Measurements from ENCODE around the gene CNTNAP5.

DNA sequence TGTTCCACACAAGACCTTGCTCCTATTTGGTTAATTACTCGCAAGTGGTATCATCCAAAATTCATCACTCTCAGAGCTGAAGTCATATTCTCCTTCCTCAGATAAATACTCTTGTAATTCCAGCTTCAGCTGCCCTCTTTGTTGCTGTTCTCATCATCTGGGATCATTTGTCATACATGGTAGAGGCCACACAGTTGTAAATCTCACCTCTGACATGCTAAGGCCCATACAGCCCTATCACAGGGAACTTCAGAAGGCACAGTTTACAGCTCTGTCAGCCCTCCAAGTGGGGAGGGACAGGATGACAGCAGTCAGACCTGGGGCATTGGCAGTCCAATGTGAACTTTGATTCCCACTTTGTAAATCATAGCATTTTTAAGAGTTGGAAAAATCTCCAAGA is 399.0 kb downstream of the CNTNAP5 start:
- TF ChIP-seq, protein P1, sequence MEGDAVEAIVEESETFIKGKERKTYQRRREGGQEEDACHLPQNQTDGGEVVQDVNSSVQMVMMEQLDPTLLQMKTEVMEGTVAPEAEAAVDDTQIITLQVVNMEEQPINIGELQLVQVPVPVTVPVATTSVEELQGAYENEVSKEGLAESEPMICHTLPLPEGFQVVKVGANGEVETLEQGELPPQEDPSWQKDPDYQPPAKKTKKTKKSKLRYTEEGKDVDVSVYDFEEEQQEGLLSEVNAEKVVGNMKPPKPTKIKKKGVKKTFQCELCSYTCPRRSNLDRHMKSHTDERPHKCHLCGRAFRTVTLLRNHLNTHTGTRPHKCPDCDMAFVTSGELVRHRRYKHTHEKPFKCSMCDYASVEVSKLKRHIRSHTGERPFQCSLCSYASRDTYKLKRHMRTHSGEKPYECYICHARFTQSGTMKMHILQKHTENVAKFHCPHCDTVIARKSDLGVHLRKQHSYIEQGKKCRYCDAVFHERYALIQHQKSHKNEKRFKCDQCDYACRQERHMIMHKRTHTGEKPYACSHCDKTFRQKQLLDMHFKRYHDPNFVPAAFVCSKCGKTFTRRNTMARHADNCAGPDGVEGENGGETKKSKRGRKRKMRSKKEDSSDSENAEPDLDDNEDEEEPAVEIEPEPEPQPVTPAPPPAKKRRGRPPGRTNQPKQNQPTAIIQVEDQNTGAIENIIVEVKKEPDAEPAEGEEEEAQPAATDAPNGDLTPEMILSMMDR (IDR thresholded peaks at IDR 0.05): no peak
- no peak for TF ChIP-seq EZH2 (IDR thresholded peaks at IDR 0.05; ENCODE audit: borderline replicate concordance, insufficient read depth, low read depth, low read length, poor library complexity, severe bottlenecking)
